Activated T-cell treated with anti-CD3 and anti-CD28 coated beads, Interleukin-2, amount 50 U/mL, for 72 hours (primary cell): Measurements from ENCODE around the gene KDM4C. TPM values are rescaled to one million over a fixed set of nuclear protein-coding genes. Genes with fewer than 3 reads are reported as not detected.

Experiments
- ATAC-seq, 2 donors: fragments of 150-1000 bp; cut with Tn5 transposase; replicated peaks in 1 of 2; 2 replicates each; pipeline ENCODE4 v1.10.0; 2021; ENCODE audit warnings: moderate library complexity in 2 of 2, mild to moderate bottlenecking in 1 of 2
- DNase-seq, 2 donors: peaks; one replicate each; pipeline ENCODE4 v3.0.0; 2021 to 2022; ENCODE audit warnings: mixed read lengths in 1 of 2
- H3K27ac Mint-ChIP-seq: one replicate; pipeline ENCODE4 v1.8.0; 2022; ENCODE audit warnings: mild to moderate bottlenecking, moderate library complexity, mixed read lengths
- H3K27me3 Mint-ChIP-seq: one replicate; pipeline ENCODE4 v1.8.0; 2022; ENCODE audit warnings: low read depth, mixed read lengths
- H3K36me3 Mint-ChIP-seq, 2 donors: one replicate each; pipeline ENCODE4 v1.8.0; 2022; ENCODE audit warnings: mixed read lengths in 2 of 2, mild to moderate bottlenecking in 1 of 2; ENCODE audit not compliant: insufficient read depth in 2 of 2
- H3K4me1 Mint-ChIP-seq: one replicate; pipeline ENCODE4 v1.8.0; 2022; ENCODE audit warnings: low read depth, mixed read lengths
- H3K4me3 Mint-ChIP-seq, 2 donors: one replicate each; pipeline ENCODE4 v1.8.0; 2022; ENCODE audit warnings: mild to moderate bottlenecking in 2 of 2, mixed read lengths in 2 of 2, moderate library complexity in 2 of 2
- H3K9me3 Mint-ChIP-seq, 2 donors: one replicate each; pipeline ENCODE4 v1.8.0; 2022; ENCODE audit warnings: mixed read lengths in 2 of 2
- total RNA-seq, 2 donors: library from RNA; stranded (reverse); gene quantifications; one replicate each; pipeline ENCODE4 v1.2.3, GENCODE V29; 2022

KDM4C gene
- total RNA-seq, 2 donors from 2014 or later = 42.9 to 46.7 TPM

DNA sequence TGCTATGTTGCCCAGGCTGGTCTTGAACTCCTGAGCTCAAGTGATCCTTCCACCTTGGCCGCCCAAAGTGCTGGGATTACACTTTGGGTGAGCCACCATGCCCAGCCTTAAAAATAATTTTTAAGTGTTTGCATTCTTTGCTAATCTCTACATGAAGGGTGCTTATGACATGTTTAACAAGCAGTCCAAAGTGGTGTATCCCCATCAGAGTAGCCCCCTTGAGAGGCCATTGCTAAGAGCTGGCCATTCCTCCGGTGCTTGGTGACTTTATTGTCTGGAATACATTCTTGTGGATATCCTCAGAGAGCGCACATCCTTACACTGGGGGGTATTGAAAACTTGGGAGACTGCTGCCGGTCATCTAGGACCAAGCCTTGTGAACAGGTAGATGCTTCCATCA is 395.4 kb downstream of the KDM4C start:
- Mint-ChIP-seq H3K4me3 (no peak overlapping the region), H3K4me1 (peaks cover 9% of the 10 kb centered on the region), H3K9me3 (peaks cover 3 to 5% of the 10 kb centered on the region in 2 donors), H3K36me3 (peaks cover 3 to 12% of the 10 kb centered on the region in 2 donors), H3K27ac (no peak overlapping the region), H3K27me3 (no peaks in the 10 kb centered on the region)
- DNase-seq = no peak
- no peak for ATAC-seq

- Mint-ChIP-seq H3K27ac (no peak overlapping the region), H3K4me3 (no peak overlapping the region), H3K27me3 (no peaks in the 10 kb centered on the region), H3K9me3 (peaks cover 3 to 5% of the 10 kb centered on the region in 2 donors), H3K36me3 (peaks cover 3 to 12% of the 10 kb centered on the region in 2 donors), H3K4me1 (peaks cover 9% of the 10 kb centered on the region)
- ATAC-seq (no peak), DNase-seq (no peak)
These were observed 395.8 kb downstream of the KDM4C start for GRCh38 chr9:7153566-7153965.

GRCh38 chr9:7154003-7154619 is 396.3 kb downstream of the KDM4C start:
- H3K4me1 Mint-ChIP-seq = peaks cover 9% of the 10 kb centered on the region
- no peak overlapping the region for H3K4me3 Mint-ChIP-seq
- peaks cover 3 to 5% of the 10 kb centered on the region in 2 donors for H3K9me3 Mint-ChIP-seq
- no peaks in the 10 kb centered on the region for H3K27me3 Mint-ChIP-seq
- H3K27ac Mint-ChIP-seq = no peak overlapping the region
- DNase-seq = no peak
- peaks cover 3 to 12% of the 10 kb centered on the region in 2 donors for H3K36me3 Mint-ChIP-seq
- no peak for ATAC-seq

DNA sequence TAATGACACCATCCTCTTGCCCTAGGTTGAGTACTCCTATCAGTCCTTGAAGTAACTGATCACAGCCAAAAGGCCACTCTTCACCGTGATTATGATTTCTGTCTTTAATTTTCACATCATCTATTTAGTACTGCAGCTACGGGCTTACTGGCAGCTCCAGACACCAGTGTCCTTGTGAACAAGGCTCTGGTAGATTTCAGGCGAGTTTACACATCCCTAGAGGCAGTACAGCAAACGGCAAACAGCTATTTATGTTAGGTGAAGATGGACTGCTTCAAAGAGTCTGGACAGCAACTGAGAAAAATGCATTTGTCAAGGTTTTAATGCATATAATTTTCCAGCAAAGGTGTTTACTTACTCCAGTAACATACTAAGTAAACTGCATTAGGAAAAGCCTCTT is 396.9 kb downstream of the KDM4C start:
- peaks cover 6% of the 10 kb centered on the region for H3K4me1 Mint-ChIP-seq
- H3K27ac Mint-ChIP-seq = no peak overlapping the region
- peaks cover 3 to 12% of the 10 kb centered on the region in 2 donors for H3K36me3 Mint-ChIP-seq
- no peak for ATAC-seq
- H3K27me3 Mint-ChIP-seq = no peaks in the 10 kb centered on the region
- peaks cover 3 to 5% of the 10 kb centered on the region in 2 donors for H3K9me3 Mint-ChIP-seq
- DNase-seq = no peak
- no peak overlapping the region for H3K4me3 Mint-ChIP-seq

DNA sequence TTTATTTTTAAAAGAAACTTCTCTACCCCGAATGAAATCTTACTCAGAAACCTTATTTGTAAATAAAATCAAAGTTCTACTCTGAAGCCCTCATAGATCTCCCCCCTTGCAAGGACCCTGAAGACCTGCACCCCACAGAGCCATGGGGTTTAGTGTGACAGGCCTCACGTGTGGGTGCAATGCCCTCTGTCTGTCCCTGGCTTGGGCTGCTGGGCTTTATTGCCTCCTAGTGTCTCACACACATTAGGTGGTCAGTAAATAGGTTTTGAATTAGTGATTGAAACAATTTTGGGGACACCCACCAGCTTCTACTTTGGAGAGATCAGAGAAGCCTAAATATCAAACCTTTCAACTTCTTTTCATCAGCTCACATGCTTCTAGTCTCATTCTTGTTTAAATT is 403.7 kb downstream of the KDM4C start:
- no peaks in the 10 kb centered on the region for H3K27me3 Mint-ChIP-seq
- H3K36me3 Mint-ChIP-seq = peaks cover 0 to 3% of the 10 kb centered on the region in 2 donors
- no peak overlapping the region for H3K4me3 Mint-ChIP-seq
- DNase-seq (no peak), ATAC-seq (no peak)
- no peaks in the 10 kb centered on the region for H3K9me3 Mint-ChIP-seq
- H3K27ac Mint-ChIP-seq = no peak overlapping the region
- no peaks in the 10 kb centered on the region for H3K4me1 Mint-ChIP-seq

GRCh38 chr9:7163932-7164331 is 406.2 kb downstream of the KDM4C start:
- no peaks in the 10 kb centered on the region for H3K4me1 Mint-ChIP-seq
- no peaks in the 10 kb centered on the region for H3K9me3 Mint-ChIP-seq
- H3K27me3 Mint-ChIP-seq = no peaks in the 10 kb centered on the region
- no peak for DNase-seq
- H3K36me3 Mint-ChIP-seq = peaks cover 0 to 2% of the 10 kb centered on the region in 2 donors
- no peak for ATAC-seq
- H3K4me3 Mint-ChIP-seq = no peak overlapping the region
- no peak overlapping the region for H3K27ac Mint-ChIP-seq

DNA sequence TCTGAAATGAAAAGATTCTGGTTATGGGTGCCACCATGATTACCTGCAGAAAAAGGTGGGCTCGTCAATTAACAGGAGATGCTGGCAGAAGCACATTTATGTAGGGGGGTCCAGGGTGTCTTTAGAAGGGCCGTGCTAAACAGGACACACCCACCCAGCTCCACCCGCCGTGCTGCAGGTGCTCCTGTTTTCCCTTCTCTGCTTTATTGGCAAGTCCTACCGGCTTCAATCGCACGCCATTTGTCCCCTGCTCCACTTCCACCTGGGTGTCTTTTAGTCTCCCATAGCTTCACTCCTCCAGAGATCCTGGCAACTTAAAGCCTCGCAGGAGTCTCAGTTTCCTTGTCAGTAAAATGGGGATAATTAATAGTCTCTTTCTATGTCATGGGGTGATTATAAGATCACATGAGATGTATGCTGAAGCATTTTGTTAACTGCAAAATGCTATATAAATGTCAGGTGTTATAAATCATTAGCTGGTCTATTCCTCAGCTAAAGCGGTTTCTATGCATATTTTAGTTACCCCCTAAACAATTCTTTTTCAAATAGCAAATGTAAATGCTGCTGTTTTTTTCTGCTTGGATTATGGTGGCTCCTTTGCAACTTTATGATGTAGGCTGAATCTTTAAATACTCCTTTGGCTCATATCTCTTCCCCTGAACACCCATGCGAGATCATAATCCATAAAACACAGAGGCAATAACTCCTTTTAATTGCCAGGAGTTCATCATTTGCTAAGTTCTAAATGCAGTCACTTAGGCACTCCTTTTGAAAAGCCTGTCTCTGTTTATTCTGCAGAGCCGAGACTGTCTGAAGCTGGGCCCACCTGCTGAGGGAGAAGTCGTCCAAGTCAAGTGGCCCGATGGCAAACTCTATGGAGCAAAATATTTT is 406.9 kb downstream of the KDM4C start:
- no peaks in the 10 kb centered on the region for H3K4me1 Mint-ChIP-seq
- H3K27me3 Mint-ChIP-seq = no peaks in the 10 kb centered on the region
- no peak overlapping the region for H3K27ac Mint-ChIP-seq
- DNase-seq (no peak), ATAC-seq (no peak)
- H3K36me3 Mint-ChIP-seq = peaks cover 2 to 4% of the 10 kb centered on the region in 2 donors
- H3K9me3 Mint-ChIP-seq = no peaks in the 10 kb centered on the region
- H3K4me3 Mint-ChIP-seq = no peak overlapping the region

DNA sequence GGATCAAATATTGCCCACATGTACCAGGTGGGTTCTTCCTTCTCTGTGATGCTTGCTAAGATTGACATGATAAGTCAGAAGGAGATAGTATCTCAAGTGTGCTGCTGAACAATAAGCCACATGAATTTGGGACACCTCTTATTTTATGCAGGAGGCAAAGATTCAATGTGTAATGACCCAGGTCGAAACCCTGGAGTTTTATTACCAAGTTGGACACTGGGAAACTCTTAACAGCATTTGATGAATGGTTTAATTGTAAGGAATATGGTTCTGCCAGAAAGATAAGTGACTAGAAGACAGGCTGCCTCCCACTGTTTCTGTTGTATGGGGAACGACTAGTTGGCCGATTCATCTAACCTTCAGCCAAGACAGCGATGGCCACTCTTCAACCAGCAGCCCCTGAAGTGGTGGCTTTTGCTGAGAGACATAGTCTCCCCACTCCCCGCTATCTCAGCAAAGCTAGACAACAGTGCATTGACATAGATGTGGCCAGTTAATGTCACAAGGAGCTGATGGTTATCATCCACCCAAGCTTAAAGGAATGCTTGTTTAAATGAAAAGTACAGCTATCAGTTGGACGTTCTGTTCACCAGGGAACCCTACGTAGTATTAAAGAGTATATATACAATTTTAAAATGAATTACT is 407.7 kb downstream of the KDM4C start:
- no peak for ATAC-seq
- Mint-ChIP-seq H3K27ac (no peak overlapping the region), H3K36me3 (peaks cover 2 to 4% of the 10 kb centered on the region in 2 donors), H3K4me1 (no peaks in the 10 kb centered on the region), H3K9me3 (no peaks in the 10 kb centered on the region), H3K27me3 (no peaks in the 10 kb centered on the region), H3K4me3 (no peak overlapping the region)
- DNase-seq = no peak

DNA sequence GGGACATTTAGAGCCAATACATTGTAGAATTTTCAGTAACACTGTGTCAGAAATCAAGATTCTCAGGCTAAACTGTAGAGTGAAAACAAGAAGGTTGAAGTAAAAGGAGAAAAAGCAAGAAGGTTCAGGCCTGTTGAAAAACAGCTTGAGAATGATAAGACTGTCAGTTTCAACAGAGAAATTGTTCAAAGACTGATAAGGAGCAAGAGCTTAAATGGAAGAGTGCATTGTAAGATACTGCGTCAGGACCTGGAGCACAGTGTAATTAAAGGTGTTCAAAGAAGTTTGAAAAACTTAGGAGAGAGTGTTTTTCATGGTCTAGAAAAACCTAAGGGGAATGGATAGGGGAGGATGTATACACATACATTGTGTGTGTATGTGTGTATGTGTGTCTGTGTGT is 408.3 kb downstream of the KDM4C start:
- H3K27ac Mint-ChIP-seq = no peak overlapping the region
- no peak overlapping the region for H3K4me3 Mint-ChIP-seq
- no peaks in the 10 kb centered on the region for H3K27me3 Mint-ChIP-seq
- DNase-seq = no peak
- H3K4me1 Mint-ChIP-seq = peaks cover 4% of the 10 kb centered on the region
- H3K9me3 Mint-ChIP-seq = no peaks in the 10 kb centered on the region
- peaks cover 2 to 4% of the 10 kb centered on the region in 2 donors for H3K36me3 Mint-ChIP-seq
- no peak for ATAC-seq

DNA sequence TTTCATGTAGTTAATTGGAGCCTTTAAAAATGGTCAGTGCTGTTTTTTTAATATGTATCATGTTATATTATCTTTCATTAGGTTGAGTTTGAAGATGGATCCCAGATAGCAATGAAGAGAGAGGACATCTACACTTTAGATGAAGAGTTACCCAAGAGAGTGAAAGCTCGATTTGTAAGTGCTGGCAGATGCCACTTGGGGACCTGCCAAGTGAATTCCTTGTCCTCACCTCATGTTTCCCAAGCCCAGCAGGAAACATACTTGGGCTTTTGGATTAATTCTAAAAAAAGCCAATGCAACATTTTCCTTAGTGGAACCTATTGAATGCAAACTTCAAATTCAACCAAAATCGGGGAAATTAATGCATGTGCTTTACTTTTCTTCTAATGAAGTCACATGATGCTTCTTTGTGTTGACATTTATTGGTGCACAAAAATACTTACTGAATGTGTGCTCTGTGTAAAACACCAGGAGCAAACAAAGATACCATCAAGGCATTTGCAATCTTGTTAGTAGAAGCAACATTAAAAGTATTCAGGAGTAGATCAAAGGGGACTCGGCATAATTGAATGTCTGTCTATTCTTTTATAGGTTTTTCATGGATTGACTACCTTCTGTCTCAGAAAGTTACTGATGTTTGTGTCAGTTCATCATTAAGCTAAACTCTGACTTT is 412.1 kb downstream of the KDM4C start:
- ATAC-seq (no peak), DNase-seq (no peak)
- Mint-ChIP-seq H3K27ac (no peak overlapping the region), H3K27me3 (no peaks in the 10 kb centered on the region), H3K4me3 (no peak overlapping the region), H3K9me3 (no peaks in the 10 kb centered on the region), H3K4me1 (peaks cover 13% of the 10 kb centered on the region), H3K36me3 (peaks cover 6 to 9% of the 10 kb centered on the region in 2 donors)

DNA sequence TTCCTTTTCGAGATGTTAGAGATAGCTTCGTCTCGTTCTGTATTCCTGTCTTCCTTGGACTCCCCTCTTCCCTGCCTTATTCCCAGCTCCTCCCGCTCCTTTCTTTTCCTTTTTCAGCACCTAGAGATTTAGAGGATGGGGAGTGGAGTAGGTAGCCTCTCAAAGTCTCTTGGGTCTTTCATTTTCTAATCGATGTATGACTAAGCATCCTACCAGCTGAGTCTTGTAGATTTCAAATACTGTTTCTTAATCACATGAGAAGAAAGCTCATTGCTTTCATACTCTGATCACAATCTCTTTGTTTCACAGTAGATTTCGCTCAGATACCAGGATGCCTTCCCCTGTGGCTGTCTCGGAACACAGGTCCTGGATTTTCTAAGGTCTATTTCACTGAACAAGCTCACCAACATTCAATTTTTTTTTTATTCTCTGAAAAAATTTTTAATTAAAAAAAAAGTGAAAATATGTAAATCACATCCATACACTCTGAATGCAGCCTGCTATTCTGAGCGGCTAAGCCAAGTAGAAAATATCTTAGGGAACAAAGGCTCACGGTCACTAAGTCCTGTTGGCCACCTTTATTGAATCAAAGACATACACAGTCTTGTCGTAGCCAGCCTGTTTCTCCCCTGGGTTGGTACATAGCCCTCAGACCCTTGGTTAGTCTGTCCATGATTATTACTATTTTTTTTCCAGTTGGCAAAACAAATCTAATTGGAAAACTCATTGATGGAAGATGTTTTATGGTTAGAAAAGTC is 413.8 kb downstream of the KDM4C start:
- peak overlapping the region in 1 of 2 donors; percentile 38 for H3K4me3 Mint-ChIP-seq
- ATAC-seq = no peak
- no peak for DNase-seq
- H3K27me3 Mint-ChIP-seq = no peaks in the 10 kb centered on the region
- H3K36me3 Mint-ChIP-seq = peaks cover 6 to 11% of the 10 kb centered on the region in 2 donors
- no peaks in the 10 kb centered on the region for H3K9me3 Mint-ChIP-seq
- H3K4me1 Mint-ChIP-seq = peaks cover 13% of the 10 kb centered on the region
- no peak overlapping the region for H3K27ac Mint-ChIP-seq
